DMS79 treated with DMSO at 0.1 percent for 48 hours (cell line): ENCODE results near the gene TNFRSF8.

ENCODE experiments used
- DNase-seq: peaks from one replicate; lab custom pipeline; 2025; lab: John Stamatoyannopoulos, UW

TNFRSF8 gene

DNA sequence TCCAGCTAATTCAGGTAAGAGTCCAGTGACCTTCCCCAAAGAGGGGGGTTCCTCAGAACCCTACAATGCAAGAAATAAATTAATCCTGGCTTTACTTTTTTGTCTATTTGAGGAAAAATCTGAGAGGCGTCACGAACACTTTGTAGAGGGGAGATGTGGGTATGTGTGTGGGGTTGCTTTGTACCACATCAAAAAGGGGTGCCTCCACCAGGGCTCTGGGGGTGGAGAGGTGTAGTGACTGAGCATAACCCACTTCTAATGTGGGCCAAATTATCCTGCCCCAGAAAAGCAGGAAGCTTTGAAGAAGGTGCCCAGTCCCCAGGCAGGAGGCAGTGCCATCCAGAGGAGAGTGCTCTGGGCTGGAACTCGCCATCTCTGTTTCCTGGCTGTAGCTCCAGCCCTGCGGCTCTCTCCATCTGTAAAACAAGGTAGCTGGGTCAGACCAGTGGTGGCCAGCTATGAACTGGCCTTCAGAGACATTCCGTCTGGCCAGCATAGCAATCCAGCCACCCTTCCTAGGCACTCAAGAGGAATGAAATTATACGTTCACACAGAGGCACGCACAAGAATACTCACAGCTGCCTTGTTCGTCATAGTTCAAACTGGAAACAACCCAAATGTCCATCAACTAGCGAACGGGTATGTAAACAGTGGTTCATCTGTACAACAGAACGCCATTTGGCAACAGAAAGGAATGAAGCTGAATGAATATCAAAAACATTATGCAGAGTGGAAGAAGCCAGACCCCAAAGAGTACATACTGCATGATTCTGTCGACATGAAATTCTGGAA lies 58.3 kb downstream of the TNFRSF8 start:
- no peak for DNase-seq

DNA sequence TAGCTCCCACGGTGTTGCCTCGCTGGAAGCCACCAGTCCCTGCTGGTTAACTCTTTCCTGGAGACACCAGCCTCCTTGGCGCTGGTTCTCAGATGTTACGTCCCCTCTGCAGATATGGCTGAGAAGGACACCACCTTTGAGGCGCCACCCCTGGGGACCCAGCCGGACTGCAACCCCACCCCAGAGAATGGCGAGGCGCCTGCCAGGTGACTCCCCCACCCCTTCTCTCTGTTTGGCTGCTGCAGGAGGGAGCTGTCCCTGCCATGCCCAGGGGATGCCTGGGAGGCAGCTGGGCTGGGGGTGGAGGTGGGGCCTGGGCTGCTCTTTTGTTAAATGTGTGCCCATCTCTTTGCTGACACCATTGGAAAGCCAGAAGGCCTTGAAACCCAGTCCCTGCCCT lies 60.1 kb downstream of the TNFRSF8 start:
- no peak for DNase-seq

DNA sequence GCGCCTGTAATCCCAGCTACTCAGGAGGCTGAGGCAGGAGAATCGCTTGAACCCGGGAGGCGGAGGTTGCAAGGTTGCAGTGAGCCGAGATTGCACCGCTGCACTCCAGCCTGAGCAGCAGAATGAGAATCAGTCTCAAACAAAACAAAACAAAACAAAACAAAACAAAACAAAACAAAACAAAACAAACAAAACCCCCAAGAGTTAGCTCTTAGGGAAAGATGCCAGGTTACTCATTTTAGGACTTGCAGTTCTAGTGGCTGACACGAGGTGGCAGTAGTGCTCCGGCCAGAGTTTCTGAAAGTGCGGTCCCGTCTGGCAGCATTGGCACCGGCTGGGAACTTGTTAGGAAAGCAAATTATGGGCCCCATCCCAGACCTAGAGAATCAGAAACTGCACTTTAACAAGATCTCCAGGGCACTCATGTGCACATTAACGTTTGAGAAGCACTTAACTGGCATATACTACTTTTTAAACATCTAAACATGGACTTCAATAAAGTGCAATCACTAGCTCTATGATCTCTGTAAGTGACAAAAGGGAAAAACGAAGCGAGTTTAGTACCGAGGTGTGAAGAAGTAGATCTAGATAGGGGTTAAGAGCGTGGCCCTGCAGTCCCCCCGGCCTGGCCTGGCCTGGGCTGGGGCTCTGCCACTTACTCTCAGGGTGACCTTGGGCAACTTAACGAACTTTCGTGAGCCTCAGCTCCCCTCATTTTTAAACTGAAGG lies 61.8 kb downstream of the TNFRSF8 start:
- DNase-seq, result peak; percentile 71

GRCh38 chr1:12125422-12126355 lies 62.6 kb downstream of the TNFRSF8 start:
- no peak for DNase-seq

- DNase-seq, result no peak
Measured at GRCh38 chr1:12126781-12127180, 63.7 kb downstream of the TNFRSF8 start.

DNA sequence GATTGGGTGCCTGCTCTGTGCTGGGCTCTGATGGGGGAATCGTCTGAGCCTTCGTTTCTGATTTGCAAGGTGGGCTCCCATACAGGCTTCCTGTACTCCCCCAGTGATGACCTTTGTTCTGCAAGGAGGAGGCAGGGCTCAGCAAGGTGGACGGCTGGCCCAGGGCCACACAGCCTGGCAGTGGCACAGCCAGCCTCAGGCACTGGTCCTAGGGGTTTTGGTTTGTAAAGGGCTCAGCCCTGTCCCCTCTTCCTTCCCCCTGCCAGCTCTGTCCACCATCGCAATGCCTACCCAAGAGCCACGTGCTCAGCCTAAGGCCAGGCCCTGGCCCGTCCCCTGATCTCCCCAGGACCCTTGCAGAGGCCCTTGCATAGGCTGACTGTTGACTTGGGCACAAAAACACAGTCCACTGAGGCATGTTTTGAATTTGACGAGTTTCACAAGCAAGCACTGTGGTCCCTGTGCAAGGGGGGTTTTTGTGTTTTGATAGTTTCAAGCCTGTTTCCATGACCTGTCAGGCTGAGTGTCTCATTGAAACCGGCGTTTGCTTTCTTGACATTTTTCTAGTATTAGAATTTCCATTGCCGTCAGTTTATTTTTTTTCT lies 64.2 kb downstream of the TNFRSF8 start:
- no peak for DNase-seq

DNA sequence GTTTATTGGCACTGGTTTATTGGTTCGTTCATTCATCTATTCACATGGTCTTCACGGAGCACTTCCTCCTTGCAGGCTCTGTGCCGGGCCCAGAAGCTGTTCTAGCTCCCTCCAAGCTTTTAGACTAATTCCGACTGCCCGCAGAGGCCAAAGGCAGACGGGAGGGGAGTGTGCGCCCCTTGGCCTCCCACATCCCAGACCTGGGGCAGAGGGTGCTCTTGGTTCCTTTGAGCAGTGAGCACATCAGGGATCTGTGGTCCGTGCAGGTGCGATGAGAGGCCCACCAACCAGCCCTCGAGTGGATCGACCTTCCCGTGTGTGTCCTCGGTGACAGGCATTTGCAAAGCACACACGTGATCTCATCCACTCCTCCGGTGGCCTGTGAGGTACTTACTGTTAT lies 65.0 kb downstream of the TNFRSF8 start:
- no peak for DNase-seq

DNA sequence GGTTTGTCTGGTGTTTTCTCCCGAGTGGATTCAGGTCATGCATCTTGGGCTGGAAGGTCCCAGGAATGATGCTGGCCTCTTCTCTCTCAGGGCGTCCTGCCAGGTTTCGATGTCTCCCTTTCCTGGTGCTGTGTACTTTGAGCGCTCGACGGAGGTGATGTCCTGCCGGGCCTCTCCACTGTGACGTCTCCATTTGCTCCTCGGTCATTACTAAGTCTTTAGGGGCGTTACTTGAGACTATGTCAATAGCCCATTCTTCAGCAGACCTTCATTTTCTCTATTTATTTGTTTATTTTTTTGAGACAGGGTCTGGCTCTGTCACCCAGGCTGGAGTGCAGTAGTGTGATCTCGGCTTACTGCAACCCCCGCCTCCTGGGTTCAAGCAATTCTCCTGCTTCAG lies 66.5 kb downstream of the TNFRSF8 start:
- DNase-seq, result peak; percentile 49

GRCh38 chr1:12130466-12131130 lies 67.5 kb downstream of the TNFRSF8 start:
- no peak for DNase-seq

DNA sequence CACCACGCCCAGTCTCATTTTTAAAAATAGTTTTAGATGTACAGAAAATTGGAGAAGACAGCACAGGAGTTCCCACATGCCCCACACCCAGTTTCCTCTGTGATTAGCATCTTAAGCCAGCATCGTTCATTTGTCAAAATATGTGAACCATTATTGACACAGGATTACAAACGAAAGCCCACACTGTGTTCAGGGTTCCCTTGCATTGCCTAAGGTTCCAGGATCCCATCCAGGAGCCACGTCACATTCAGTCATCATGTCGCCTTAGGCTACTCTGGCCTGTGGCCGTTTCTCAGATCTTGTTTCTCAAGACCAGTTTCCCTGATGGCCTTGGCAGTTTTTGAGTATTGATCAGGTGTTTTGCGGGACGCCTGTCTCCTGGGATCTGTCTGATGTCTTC lies 69.0 kb downstream of the TNFRSF8 start:
- no peak for DNase-seq

DNA sequence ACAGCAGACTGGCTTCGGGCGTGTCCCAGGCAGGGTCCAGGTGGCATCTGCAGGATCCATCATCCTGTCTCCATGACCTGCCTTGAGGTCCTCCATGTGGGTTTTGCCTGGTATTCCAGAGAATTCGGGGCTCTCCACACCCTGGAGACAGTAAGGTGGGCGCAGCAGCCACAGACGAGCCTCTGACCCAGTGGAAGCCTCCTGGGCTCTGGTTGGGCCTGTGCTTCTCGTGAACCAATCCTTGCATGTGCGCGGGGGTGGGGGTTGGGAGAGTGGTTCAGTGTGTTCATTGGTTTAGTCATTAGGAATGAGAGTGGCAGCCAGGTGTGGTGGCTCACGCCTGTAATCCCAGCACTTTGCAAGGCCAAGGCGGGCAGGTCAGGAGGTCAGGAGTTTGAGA lies 71.6 kb downstream of the TNFRSF8 start:
- no peak for DNase-seq

DNA sequence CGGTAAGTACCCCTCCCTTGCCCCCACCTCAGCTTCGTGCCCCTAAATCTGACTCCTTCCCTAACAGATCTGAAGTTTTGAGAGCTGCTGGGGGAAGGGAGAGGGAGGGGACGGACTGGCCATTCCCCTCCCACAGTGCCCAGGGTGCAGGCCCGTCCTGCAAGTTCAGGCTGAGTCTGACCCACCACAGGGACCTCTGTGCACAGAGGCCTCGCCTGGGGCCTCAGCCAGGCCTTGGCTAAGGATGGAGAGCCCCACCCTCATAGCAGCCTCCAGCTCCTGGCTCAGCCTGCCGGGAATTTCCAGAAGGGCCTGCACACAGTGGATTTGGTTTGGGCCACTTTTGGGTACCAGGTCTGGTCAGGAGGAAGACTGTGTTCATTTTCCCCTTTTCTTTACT lies 72.5 kb downstream of the TNFRSF8 start:
- DNase-seq, result no peak

DNA sequence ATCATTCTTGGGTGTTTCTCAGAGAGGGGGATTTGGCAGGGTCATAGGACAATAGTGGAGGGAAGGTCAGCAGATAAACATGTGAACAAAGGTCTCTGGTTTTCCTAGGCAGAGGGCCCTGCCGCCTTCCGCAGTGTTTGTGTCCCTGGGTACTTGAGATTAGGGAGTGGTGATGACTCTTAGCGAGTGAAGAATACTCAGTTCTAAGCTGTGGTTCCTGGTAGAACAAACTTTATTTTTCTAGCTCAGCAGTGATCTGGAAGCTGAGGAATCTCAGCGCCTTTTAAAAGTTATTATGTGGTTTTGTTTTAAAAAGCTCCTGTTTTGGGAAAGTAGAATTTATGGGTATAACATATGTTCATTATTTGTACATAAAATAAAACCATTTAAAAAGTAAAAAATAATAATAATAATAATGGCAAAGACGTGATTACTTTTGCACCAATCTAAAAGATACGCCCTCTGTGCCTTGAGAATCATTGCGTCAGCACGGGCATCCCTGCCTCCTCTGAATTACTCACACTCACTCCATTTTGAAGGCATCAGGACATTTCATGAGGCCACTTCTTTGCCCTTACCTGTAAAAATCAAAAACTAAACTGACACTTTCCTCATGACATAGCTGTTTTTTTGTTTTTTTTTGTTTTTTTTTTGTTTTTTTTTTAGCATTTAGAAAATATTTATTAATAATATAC lies 74.0 kb downstream of the TNFRSF8 start:
- no peak for DNase-seq

DNA sequence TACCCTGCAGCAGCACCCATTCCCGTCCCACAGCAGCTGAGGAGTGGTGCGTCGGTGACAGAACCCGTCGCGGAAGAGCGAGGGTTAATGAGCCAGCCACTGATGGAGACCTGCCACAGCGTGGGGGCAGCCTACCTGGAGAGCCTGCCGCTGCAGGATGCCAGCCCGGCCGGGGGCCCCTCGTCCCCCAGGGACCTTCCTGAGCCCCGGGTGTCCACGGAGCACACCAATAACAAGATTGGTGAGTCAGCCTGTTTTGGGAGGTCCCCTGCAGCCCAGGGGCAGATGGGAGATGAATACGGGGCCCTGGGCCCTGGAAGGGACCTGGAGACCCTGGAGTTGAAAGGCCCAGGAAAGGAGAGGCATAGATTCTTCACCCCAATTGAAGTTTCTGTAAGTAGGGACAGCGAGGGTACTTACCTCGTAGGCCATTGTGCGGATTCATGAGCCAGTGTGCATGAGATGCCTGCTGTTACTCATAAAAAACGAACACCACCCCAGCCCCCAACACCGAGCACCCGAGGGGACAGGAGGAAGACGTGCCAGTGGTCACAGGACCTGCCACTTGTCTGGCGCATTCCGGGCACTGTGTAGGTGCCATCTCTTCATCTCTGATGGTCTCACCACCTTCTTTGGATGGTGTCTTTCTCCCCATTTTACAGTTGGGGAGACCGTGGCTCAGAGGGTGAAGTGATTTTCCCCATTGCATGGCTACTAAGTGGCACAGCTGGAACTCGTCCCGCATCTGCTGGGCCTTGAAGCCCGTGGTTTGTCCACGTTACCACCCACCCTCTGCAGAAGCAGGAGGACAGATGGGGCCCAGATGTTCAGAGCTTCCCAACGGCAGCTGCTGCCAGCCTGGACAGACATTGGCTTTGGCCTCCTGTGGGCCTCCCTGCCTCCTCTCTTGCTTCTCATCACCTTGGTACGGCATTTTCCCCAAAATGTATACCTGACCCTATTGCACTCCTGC lies 75.4 kb downstream of the TNFRSF8 start:
- no peak for DNase-seq

- DNase-seq, result no peak
Measured at GRCh38 chr1:12140016-12140415, 76.9 kb downstream of the TNFRSF8 start.

- DNase-seq, result no peak
Measured at GRCh38 chr1:12140515-12141162, 77.5 kb downstream of the TNFRSF8 start.

GRCh38 chr1:12141163-12141850 lies 78.2 kb downstream of the TNFRSF8 start:
- no peak for DNase-seq

DNA sequence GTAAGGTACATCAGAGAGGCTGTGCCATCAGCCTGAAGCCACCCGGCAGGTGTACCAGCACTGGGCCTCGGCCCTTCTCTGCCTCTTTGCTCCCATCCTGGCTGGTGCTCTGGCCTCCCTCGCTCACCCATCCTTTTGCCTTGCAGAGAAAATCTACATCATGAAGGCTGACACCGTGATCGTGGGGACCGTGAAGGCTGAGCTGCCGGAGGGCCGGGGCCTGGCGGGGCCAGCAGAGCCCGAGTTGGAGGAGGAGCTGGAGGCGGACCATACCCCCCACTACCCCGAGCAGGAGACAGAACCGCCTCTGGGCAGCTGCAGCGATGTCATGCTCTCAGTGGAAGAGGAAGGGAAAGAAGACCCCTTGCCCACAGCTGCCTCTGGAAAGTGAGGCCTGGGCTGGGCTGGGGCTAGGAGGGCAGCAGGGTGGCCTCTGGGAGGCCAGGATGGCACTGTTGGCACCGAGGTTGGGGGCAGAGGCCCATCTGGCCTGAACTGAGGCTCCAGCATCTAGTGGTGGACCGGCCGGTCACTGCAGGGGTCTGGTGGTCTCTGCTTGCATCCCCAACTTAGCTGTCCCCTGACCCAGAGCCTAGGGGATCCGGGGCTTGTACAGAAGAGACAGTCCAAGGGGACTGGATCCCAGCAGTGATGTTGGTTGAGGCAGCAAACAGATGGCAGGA lies 79.2 kb downstream of the TNFRSF8 start:
- DNase-seq, result no peak
